Mucosa of rectum (tissue), 2 donors: ENCODE results near the gene ZNF148.

Experiments used
- H3K27ac ChIP-seq, 2 donors: one replicate each; pipeline ENCODE4 v1.7.0; 2013; ENCODE audit warnings: inconsistent platforms in 2 of 2, low read depth in 2 of 2, low read length in 2 of 2
- H3K27me3 ChIP-seq, 2 donors: one replicate each; pipeline ENCODE4 v1.7.0; 2013; ENCODE audit warnings: low read length in 2 of 2; ENCODE audit not compliant: control insufficient read depth in 2 of 2, insufficient read depth in 2 of 2
- H3K36me3 ChIP-seq, 2 donors: one replicate each; pipeline ENCODE4 v1.7.0; 2013; ENCODE audit warnings: low read length in 2 of 2; ENCODE audit not compliant: control insufficient read depth in 2 of 2, insufficient read depth in 2 of 2
- H3K4me1 ChIP-seq, 2 donors: one replicate each; pipeline ENCODE4 v1.7.0; 2013; ENCODE audit warnings: low read length in 2 of 2, mild to moderate bottlenecking in 1 of 2; ENCODE audit not compliant: control insufficient read depth in 2 of 2, insufficient read depth in 2 of 2
- H3K4me3 ChIP-seq, 2 donors: one replicate each; pipeline ENCODE4 v1.7.0; 2013; ENCODE audit warnings: low read length in 2 of 2
- H3K9ac ChIP-seq, 2 donors: one replicate each; pipeline ENCODE4 v1.7.0; 2013; ENCODE audit warnings: low read length in 2 of 2, low read depth in 1 of 2, mild to moderate bottlenecking in 1 of 2
- H3K9me3 ChIP-seq, 2 donors: one replicate each; pipeline ENCODE4 v1.7.0; 2013; ENCODE audit warnings: low read length in 2 of 2; ENCODE audit not compliant: control insufficient read depth in 2 of 2
- donor health status: healthy.
- donor health status: Normal muscosa, but diverticular disease.

ZNF148 gene

DNA sequence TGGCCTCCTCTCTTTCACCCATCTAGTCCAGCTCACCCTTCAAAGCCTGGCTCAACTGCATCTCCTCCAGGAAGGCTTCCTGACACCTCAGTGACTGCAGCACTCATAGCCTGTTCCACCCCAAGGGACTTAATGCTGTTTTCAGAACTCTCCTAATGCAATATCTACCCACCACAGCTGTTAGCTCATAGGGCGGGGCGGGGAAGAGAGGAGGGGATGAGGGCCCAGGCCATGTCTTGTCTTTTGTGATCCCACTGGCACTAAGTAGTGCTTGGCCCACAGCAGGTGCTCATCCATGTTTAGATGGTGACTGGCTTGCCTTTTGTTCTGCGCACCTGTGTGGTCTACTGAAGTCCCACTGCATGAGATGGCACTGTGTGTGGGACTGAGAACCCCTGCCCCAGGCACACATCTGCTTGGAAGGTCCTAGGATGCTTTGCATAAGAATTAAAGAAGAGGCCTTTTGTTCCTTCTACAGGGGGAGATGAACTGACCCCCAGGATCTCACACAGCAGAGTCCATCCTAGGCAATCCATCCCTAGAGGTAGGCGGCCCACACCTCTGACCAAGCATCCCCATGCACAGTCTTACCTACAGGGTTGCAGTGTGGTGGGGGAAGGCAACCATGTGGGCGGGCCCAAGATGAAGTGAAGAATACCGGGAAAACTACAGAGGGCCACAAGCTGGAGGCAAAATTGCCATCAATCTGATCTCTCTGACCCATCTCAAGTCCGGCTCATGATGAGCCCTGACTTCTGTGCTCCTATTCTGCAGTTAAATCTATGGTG lies 185.6 kb downstream of the ZNF148 start:
- H3K27ac ChIP-seq, result no peak overlapping the region
- peaks cover 0 to 6% of the 10 kb centered on the region in 2 donors for H3K36me3 ChIP-seq
- no peaks in the 10 kb centered on the region for H3K27me3 ChIP-seq
- H3K9me3 ChIP-seq, result no peaks in the 10 kb centered on the region
- no peak overlapping the region for H3K9ac ChIP-seq
- H3K4me1 ChIP-seq, result peaks cover 0 to 6% of the 10 kb centered on the region in 2 donors
- H3K4me3 ChIP-seq, result no peak overlapping the region

DNA sequence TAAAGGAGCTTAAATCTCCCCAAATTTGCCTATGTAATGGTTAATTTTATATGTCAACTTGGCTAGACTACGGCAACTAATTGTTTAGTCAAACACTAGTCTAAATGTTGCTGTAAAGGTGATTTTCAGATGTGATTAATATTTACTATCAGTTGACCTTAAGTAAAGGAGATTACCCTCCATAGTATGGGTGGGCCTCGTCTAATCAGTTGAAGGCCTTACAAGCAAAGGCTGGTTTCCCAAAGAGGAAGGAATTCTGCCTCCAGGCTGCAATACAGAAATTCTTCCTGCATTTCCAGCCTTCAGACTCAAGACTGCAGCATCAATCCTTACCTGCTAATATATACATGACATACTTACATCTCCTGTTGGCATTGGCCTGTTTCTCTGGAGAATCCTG lies 186.2 kb downstream of the ZNF148 start:
- H3K36me3 ChIP-seq, result peaks cover 0 to 6% of the 10 kb centered on the region in 2 donors
- no peak overlapping the region for H3K27ac ChIP-seq
- no peaks in the 10 kb centered on the region for H3K9me3 ChIP-seq
- peaks cover 0 to 6% of the 10 kb centered on the region in 2 donors for H3K4me1 ChIP-seq
- no peak overlapping the region for H3K9ac ChIP-seq
- no peak overlapping the region for H3K4me3 ChIP-seq
- no peaks in the 10 kb centered on the region for H3K27me3 ChIP-seq

DNA sequence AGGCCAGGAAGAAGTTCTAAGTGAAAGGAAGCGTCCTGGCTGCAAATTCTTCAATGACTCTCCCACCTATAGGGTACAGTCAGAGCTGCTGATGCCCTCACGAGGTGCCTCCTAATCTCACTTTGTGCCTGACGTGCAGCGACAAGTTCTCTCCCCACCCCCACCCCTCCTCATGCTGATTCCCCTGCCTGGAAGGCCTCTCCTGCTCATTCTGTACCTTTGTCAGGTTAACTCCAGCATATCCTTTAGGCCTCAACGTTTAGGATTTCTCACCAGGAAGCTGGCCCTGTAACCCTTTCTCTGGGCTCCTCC lies 187.6 kb downstream of the ZNF148 start:
- no peak overlapping the region for H3K9ac ChIP-seq
- no peak overlapping the region for H3K4me3 ChIP-seq
- no peak overlapping the region for H3K27ac ChIP-seq
- H3K36me3 ChIP-seq, result peaks cover 0 to 8% of the 10 kb centered on the region in 2 donors
- no peaks in the 10 kb centered on the region for H3K9me3 ChIP-seq
- H3K27me3 ChIP-seq, result no peaks in the 10 kb centered on the region
- peaks cover 0 to 6% of the 10 kb centered on the region in 2 donors for H3K4me1 ChIP-seq

- Histone ChIP-seq H3K36me3 (peaks cover 0 to 8% of the 10 kb centered on the region in 2 donors), H3K9ac (no peak overlapping the region), H3K27me3 (no peaks in the 10 kb centered on the region), H3K4me1 (peaks cover 0 to 6% of the 10 kb centered on the region in 2 donors), H3K27ac (no peak overlapping the region), H3K9me3 (no peaks in the 10 kb centered on the region), H3K4me3 (no peak overlapping the region)
These were observed 188.1 kb downstream of the ZNF148 start for GRCh38 chr3:125186800-125187598.

- H3K36me3 ChIP-seq, result peaks cover 0 to 8% of the 10 kb centered on the region in 2 donors
- no peak overlapping the region for H3K9ac ChIP-seq
- peaks cover 0 to 6% of the 10 kb centered on the region in 2 donors for H3K4me1 ChIP-seq
- no peaks in the 10 kb centered on the region for H3K27me3 ChIP-seq
- no peak overlapping the region for H3K27ac ChIP-seq
- H3K9me3 ChIP-seq, result no peaks in the 10 kb centered on the region
- no peak overlapping the region for H3K4me3 ChIP-seq
These were observed 188.8 kb downstream of the ZNF148 start for GRCh38 chr3:125186261-125186787.

DNA sequence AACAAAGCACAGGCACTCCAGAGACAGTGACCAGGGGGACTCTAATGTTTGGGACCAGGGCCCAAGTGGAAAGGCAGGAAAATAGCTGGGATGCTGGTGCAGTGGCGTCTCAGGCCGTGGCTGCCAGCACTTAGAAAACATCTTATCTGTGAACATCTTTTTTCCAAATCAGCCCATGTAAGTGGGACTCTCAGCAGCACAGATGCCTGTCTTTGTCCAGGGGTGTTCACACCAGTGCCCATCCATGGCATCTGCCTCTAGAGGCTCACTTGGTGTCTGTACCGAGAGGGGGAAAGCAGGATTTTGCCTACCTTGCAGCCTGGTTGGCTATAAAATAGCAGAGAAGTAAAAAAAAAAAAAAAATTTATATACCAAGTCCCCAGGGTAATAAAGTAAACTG lies 189.3 kb downstream of the ZNF148 start:
- Histone ChIP-seq H3K4me3 (no peak overlapping the region), H3K27me3 (no peaks in the 10 kb centered on the region), H3K27ac (no peak overlapping the region), H3K36me3 (peaks cover 0 to 8% of the 10 kb centered on the region in 2 donors), H3K9ac (no peak overlapping the region), H3K4me1 (peaks cover 0 to 6% of the 10 kb centered on the region in 2 donors), H3K9me3 (no peaks in the 10 kb centered on the region)

DNA sequence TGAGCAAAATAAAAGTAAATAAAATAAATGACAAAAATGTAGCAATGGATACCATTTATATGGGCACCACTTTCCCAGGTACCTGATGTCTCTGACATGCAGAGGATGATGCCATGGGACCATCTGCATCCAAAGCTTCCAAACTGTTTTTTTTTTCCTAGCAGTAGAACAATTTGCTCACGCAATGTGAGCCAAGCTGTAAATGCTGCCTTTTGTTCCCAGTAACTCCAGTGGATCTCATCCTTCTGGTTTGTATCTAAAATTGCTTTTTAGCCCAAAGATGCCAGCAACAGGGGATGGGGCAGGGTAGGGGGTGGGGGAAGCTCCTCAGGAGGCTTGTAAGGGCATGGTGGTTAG lies 195.3 kb downstream of the ZNF148 start:
- H3K9me3 ChIP-seq, result no peaks in the 10 kb centered on the region
- H3K36me3 ChIP-seq, result peaks cover 0 to 2% of the 10 kb centered on the region in 2 donors
- H3K4me1 ChIP-seq, result no peaks in the 10 kb centered on the region
- H3K9ac ChIP-seq, result no peak overlapping the region
- H3K27ac ChIP-seq, result no peak overlapping the region
- H3K27me3 ChIP-seq, result no peaks in the 10 kb centered on the region
- no peak overlapping the region for H3K4me3 ChIP-seq

DNA sequence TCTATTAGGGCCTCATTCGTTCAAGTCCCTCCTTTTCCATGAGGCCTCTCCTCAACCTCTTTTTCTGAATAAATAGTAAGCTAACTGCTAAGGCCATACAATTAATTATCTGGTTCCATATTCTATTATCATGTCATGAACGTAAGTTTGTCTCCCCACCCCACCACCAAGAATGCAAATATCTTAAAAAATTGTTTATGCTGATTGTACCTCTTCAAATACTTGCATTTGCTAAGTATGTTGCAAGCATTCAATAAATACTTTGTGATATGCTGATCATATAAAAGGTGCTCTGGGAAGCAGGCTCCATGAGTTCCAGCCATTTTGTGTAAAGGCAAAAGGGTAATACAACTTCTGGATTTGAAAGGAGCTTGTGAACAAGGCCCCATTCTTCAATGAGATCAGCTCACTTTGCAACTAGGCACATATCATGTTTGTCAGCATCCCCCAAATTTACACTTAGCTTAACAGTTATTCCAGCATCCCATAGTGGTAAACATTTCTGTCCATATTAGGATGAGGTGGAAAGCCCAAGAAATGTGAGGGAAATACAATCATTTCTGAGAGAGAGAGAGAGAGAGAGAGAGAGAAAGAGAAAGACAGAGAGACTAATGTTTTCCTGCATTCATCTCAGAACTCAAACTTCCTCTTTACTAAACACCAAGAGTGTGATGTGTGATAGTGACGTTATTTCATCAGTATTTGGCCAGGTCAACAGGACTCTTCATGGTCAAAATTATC lies 195.8 kb downstream of the ZNF148 start:
- Histone ChIP-seq H3K4me3 (no peak overlapping the region), H3K9ac (no peak overlapping the region), H3K4me1 (no peaks in the 10 kb centered on the region), H3K27me3 (no peaks in the 10 kb centered on the region), H3K27ac (no peak overlapping the region), H3K36me3 (peaks cover 0 to 2% of the 10 kb centered on the region in 2 donors), H3K9me3 (no peaks in the 10 kb centered on the region)

DNA sequence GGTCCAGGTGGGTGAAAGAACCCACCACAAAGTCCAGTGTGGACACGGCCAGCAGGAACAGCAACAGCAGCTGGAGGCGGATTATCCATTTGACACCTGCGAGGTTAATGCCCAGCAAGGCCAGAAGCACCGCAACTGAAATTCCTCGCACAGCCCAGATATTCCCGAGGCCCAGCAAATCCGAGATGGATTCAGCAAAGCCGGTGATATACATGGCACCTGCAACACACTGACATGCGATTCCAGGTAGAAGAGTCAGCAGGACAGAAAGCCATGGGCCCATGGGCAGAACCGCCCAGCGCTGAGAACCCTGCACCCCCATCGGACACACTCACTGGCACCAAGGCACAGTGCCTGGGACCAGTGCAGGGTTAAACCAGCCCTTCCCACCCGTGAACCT lies 197.4 kb downstream of the ZNF148 start:
- no peaks in the 10 kb centered on the region for H3K4me1 ChIP-seq
- no peak overlapping the region for H3K9ac ChIP-seq
- no peaks in the 10 kb centered on the region for H3K27me3 ChIP-seq
- no peak overlapping the region for H3K4me3 ChIP-seq
- H3K27ac ChIP-seq, result no peak overlapping the region
- H3K36me3 ChIP-seq, result no peaks in the 10 kb centered on the region
- H3K9me3 ChIP-seq, result no peaks in the 10 kb centered on the region
